ENCODE results near the gene MAP1LC3B2.
A peak's percentile ranks its signal among the peaks of the same experiment; 100 is the strongest.

- TF ChIP-seq, protein P1, sequence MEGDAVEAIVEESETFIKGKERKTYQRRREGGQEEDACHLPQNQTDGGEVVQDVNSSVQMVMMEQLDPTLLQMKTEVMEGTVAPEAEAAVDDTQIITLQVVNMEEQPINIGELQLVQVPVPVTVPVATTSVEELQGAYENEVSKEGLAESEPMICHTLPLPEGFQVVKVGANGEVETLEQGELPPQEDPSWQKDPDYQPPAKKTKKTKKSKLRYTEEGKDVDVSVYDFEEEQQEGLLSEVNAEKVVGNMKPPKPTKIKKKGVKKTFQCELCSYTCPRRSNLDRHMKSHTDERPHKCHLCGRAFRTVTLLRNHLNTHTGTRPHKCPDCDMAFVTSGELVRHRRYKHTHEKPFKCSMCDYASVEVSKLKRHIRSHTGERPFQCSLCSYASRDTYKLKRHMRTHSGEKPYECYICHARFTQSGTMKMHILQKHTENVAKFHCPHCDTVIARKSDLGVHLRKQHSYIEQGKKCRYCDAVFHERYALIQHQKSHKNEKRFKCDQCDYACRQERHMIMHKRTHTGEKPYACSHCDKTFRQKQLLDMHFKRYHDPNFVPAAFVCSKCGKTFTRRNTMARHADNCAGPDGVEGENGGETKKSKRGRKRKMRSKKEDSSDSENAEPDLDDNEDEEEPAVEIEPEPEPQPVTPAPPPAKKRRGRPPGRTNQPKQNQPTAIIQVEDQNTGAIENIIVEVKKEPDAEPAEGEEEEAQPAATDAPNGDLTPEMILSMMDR (IDR thresholded peaks at IDR 0.05), result no peak
- TF ChIP-seq POLR2AphosphoS5 (IDR thresholded peaks at IDR 0.05) (peak in 1 of 3 donors; percentile 21), EP300 (IDR thresholded peaks at IDR 0.05) (no peak)
These were observed 6.8 kb downstream of the MAP1LC3B2 start for GRCh38 chr12:116565963-116566362.
